Activated CD4-positive, alpha-beta T cell treated with anti-CD3 and anti-CD28 coated beads for 4 hours (primary cell): ENCODE data around the gene SLAMF7.
"Not testable (repeated sequence)": the region's sequence is repeated elsewhere in the genome, so short reads cannot be mapped to it uniquely, and the experiment has no call there.

Source experiments
- DNase-seq, 2 donors: peaks; one replicate each; pipeline ENCODE4 v3.0.0-alpha.2; 2020

The SLAMF7 gene

GRCh38 chr1:160721473-160721872 is 17.6 kb upstream of the SLAMF7 start:
- DNase-seq, result no peak

GRCh38 chr1:160722726-160723125 is 16.3 kb upstream of the SLAMF7 start:
- DNase-seq, result no peak

GRCh38 chr1:160723332-160723731 is 15.7 kb upstream of the SLAMF7 start:
- DNase-seq, result no peak

- no peak for DNase-seq
Observed at GRCh38 chr1:160724465-160725242, 14.4 kb upstream of the SLAMF7 start.

- no peak for DNase-seq
Observed at GRCh38 chr1:160726114-160726497, 12.9 kb upstream of the SLAMF7 start.

- peak; percentile 60 to 61 for DNase-seq
Observed at GRCh38 chr1:160726498-160727315, 12.3 kb upstream of the SLAMF7 start.

GRCh38 chr1:160727316-160727640 is 11.8 kb upstream of the SLAMF7 start:
- DNase-seq, result no peak

- DNase-seq, result not testable (repeated sequence)
Observed at GRCh38 chr1:160731564-160731963, 7.5 kb upstream of the SLAMF7 start.

GRCh38 chr1:160731990-160732389 is 7.1 kb upstream of the SLAMF7 start:
- no peak for DNase-seq

- DNase-seq, result no peak
Observed at GRCh38 chr1:160733898-160734297, 5.1 kb upstream of the SLAMF7 start.

- no peak for DNase-seq
Observed at GRCh38 chr1:160734301-160734700, 4.7 kb upstream of the SLAMF7 start.

- DNase-seq, result no peak
Observed at GRCh38 chr1:160738271-160738670, 776 bp upstream of the SLAMF7 start.

- no peak for DNase-seq
Observed at GRCh38 chr1:160740133-160740688, 1.2 kb downstream of the SLAMF7 start.

GRCh38 chr1:160741092-160741501 is 2.0 kb downstream of the SLAMF7 start:
- no peak for DNase-seq

GRCh38 chr1:160741612-160742348 is 2.7 kb downstream of the SLAMF7 start:
- no peak for DNase-seq

- DNase-seq, result no peak
Observed at GRCh38 chr1:160742428-160743127, 3.5 kb downstream of the SLAMF7 start.

GRCh38 chr1:160743266-160743665 is 4.2 kb downstream of the SLAMF7 start:
- DNase-seq, result no peak

- no peak for DNase-seq
Observed at GRCh38 chr1:160744199-160744851, 5.3 kb downstream of the SLAMF7 start.

GRCh38 chr1:160744852-160745520 is 5.9 kb downstream of the SLAMF7 start:
- DNase-seq, result no peak

GRCh38 chr1:160745551-160745950 is 6.5 kb downstream of the SLAMF7 start:
- no peak for DNase-seq

- no peak for DNase-seq
Observed at GRCh38 chr1:160746836-160747500, 7.9 kb downstream of the SLAMF7 start.
